Measurements from ENCODE around the gene PLS1. TPM values are rescaled to one million over a fixed set of nuclear protein-coding genes. Genes with fewer than 3 reads are reported as not detected.

Gene PLS1
- polyA plus RNA-seq, 4 donors: 26.0 to 33.6 (median 31.2) TPM

GRCh38 chr3:142636664-142637063, 40.5 kb downstream of the PLS1 start:
- no peak for DNase-seq (ENCODE audit: low read depth in 4 of 4, low spot score in 3 of 4)

DNA sequence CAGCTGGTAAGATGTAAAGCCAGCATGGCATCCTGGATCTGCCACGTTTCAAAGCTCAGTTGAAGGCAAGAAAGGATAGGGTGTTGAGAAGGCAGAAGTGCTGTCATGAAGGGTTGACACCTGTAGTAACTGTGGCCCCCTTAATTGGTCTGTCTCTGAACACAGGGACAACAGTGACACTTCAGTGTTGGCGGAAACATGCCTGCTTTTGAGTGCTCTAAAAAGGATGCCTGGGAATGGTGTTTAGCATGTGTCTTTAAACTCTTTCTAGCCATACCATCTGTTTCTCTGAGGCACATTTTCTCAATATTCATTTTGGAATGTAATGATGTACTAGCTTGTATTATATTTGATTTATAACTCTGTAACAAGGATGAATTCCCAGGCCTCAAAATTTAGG, 42.1 kb downstream of the PLS1 start:
- DNase-seq (ENCODE audit: low read depth in 4 of 4, low spot score in 3 of 4): no peak

DNA sequence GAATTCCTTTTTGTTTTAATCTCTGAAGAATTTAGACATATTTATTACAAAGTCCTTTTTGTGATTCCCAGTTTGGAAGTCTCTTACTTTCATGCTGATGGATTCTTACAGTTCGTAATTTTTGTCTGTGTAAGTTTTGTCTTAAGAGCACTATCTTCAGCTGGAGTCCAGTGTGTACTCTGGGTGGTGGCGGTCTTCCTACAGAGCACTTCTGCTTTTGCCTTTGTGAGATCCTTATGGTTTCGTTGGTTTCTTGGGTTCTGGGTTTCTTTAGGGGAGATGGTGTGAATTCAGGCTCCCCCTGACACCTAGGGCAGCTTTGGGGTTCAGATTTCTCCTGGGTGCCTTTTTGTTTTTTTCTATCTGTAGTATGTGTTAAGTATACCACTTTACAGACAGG, 45.3 kb downstream of the PLS1 start:
- no peak for DNase-seq (ENCODE audit: low read depth in 4 of 4, low spot score in 3 of 4)

DNA sequence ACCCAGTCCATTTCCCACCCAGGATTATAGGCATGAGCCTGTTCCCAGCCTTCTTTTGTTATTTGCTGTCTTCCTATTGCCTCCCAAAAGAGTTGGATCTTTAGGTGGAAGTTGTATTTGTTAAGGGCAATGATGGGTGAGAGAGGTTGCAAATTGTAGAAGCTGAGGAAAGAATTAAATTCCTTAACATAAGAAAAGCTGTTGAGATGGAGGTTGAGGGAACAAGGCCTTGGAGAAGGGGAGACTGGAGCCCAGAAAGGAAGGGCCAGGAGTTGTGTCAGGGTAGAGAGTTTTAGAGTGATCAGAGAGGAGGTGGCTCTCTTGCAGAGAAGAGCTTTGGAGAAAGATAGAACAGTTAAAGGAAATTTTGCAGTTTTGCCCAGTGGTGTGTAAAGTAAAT, 46.8 kb downstream of the PLS1 start:
- no peak for DNase-seq (ENCODE audit: low read depth in 4 of 4, low spot score in 3 of 4)

DNA sequence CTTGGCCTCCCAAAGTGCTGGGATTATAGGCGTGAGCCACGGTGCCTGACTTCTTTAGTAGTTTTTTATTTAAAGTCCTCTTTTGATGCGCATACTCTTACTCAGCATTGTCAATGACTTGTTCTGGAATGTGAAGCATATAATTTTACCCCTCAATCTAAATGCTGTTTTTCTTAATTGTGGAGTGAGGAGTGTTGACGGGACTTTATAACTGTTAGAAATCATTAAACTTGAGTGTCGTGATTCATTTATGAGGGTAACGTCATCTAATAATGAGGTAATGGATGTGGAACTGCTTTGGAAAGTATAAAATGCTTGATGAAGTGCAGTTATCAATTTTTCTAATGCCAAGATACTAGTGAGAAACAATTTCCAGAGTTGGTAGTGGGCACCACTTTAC, 48.3 kb downstream of the PLS1 start:
- DNase-seq (ENCODE audit: low read depth in 4 of 4, low spot score in 3 of 4): no peak

GRCh38 chr3:142645236-142645793, 49.1 kb downstream of the PLS1 start:
- no peak for DNase-seq (ENCODE audit: low read depth in 4 of 4, low spot score in 3 of 4)

DNA sequence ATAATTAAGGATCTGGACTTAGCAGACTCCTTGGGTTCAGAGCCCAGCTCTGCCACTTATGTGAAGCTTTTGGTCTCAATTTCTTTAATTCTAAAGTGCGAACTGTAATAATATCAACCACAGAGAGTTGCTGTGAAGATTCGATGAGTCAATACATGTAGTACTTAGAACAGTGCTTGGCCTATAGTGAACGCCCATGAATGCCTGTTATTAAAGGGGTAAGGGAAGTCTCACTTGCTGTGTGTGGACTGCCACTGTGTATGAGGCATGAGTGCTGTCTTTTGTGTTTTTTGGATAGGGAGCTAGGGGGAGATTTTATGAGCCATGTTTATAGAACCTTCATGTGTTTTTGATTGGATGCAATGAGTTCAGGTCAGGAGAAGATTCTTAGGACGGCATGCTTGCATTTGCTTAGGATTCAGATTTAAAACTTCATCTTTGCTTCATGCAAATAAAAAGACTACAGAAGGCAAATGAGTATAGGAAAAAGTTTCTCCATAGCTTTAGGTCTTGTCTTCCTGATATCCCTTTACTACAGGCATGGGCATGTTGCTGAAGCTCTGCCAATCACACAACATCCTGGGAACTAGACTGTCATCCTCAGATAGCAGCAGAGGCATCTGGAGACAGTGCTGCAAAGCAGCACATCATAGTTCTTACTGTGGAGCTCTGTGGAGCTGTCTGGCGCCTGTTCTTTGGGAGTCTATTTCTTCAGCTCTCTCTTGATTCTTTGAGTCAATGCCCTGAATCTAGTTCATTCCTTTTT, 50.0 kb downstream of the PLS1 start:
- no peak for DNase-seq (ENCODE audit: low read depth in 4 of 4, low spot score in 3 of 4)

- no peak for DNase-seq (ENCODE audit: low read depth in 4 of 4, low spot score in 3 of 4)
These were observed 51.7 kb downstream of the PLS1 start for GRCh38 chr3:142647856-142648255.

GRCh38 chr3:142648950-142649349, 52.8 kb downstream of the PLS1 start:
- no peak for DNase-seq (ENCODE audit: low read depth in 4 of 4, low spot score in 3 of 4)

DNA sequence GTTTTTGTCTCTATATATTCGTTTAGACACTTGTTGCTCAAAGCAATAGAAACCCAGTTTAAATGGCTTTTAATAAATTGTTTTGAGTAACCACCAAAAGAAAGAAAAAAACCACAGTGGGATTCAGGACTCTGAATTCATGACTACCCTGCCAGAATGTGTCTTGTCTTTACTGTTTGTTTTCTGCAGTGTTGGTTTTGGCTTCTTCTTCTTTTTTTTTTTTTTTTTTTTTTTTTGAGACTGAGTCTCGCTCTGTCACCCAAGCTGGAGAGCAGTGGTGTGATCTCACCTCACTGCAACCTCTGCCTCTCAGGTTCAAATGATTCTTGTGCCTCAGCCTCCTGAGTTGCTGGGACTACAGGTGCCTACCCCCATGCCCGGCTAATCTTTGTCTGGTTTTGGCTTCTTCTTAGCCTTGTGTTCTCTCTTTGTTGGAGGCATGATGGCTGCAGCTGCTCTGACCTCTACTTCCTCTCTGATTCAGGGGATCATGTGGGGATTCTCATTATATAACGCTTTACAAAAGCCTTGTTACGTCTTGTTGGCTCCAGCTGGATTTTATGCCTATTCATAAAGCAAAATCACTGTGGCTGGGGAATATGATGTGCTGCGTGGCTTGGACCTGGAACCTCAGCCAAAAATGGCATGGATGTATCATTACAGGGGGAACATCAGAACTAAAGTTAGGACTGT, 54.0 kb downstream of the PLS1 start:
- no peak for DNase-seq (ENCODE audit: low read depth in 4 of 4, low spot score in 3 of 4)

- no peak for DNase-seq (ENCODE audit: low read depth in 4 of 4, low spot score in 3 of 4)
These were observed 55.5 kb downstream of the PLS1 start for GRCh38 chr3:142651711-142652110.

- DNase-seq (ENCODE audit: low read depth in 4 of 4, low spot score in 3 of 4): no peak
These were observed 56.7 kb downstream of the PLS1 start for GRCh38 chr3:142652826-142653292.

GRCh38 chr3:142656575-142656974, 60.4 kb downstream of the PLS1 start:
- DNase-seq (ENCODE audit: low read depth in 4 of 4, low spot score in 3 of 4): no peak

- no peak for DNase-seq (ENCODE audit: low read depth in 4 of 4, low spot score in 3 of 4)
These were observed 60.8 kb downstream of the PLS1 start for GRCh38 chr3:142657033-142657432.

DNA sequence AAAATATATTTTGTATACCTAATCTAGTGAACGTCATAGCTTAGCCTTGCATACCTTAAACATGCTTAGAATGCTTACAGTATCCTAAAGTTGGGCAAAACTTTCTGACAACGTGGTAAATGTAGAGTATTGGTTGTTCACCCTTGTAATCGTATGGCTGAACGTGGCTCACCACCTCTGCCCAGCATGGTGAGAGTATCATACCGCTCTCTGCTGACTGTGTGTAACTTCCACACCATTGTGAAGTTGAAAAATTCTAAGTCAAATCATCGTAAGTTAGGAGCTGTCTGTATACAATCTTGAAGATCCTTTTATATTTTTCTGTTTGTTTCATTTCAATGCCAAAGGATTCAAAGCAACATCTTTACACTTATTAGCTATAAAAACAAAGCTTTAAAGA, 64.2 kb downstream of the PLS1 start:
- DNase-seq (ENCODE audit: low read depth in 4 of 4, low spot score in 3 of 4): no peak

GRCh38 chr3:142660893-142661292, 64.7 kb downstream of the PLS1 start:
- DNase-seq (ENCODE audit: low read depth in 4 of 4, low spot score in 3 of 4): no peak

GRCh38 chr3:142663865-142664264, 67.7 kb downstream of the PLS1 start:
- no peak for DNase-seq (ENCODE audit: low read depth in 4 of 4, low spot score in 3 of 4)

DNA sequence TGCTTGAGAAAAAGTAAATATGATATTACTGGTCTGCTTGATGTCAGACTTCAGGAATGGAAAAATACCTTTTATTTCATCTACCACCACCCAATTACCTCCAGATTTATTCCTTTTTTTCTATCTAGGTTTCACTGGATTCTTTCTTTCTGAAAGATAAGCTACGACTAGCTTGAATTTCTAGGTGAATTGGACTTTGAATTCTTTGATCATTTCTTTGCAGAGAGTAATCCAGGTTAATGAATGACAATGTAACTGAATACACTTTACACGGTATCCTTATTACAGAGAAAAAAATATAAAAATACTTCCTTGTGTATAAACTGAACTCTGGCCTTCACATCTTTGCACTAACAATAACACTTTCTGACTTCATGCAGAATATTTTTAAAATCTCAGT, 68.1 kb downstream of the PLS1 start:
- no peak for DNase-seq (ENCODE audit: low read depth in 4 of 4, low spot score in 3 of 4)

DNA sequence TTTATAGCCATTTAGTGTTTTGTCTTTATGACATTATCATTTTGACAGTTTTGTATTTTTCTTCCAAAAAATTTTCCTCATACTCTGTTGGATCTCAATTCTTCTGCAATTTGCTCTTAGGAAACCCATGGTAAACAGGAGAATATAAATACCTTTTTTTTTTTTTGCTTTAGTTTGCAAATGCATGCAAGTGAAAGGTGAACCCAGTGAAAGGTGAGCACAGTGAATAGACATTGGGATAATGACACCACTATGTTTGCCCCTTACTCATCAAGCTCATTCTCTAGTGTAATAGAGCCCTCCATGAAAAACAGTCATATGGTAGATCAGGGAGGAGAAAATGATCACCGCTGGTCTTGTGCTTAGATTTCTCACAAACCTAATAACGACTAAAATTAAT, 68.6 kb downstream of the PLS1 start:
- DNase-seq (ENCODE audit: low read depth in 4 of 4, low spot score in 3 of 4): no peak

- DNase-seq (ENCODE audit: low read depth in 4 of 4, low spot score in 3 of 4): no peak
These were observed 73.9 kb downstream of the PLS1 start for GRCh38 chr3:142670120-142670519.

DNA sequence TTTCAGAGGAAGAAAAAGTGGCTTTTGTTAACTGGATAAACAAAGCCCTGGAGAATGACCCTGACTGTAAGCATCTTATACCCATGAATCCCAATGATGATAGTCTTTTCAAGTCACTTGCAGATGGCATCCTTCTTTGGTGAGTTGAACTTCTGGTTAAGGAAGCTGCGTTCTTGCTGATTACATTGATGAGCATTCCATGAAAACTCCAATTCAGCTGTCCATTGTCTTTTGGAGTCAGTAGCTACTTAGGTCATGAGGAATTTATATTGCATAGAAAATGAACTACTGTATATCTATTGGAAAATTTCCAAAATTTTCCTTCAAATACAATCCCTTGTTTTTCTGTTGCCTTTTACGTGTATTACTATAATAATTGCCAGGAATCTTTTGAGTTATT, 80.0 kb downstream of the PLS1 start:
- no peak for DNase-seq (ENCODE audit: low read depth in 4 of 4, low spot score in 3 of 4)

DNA sequence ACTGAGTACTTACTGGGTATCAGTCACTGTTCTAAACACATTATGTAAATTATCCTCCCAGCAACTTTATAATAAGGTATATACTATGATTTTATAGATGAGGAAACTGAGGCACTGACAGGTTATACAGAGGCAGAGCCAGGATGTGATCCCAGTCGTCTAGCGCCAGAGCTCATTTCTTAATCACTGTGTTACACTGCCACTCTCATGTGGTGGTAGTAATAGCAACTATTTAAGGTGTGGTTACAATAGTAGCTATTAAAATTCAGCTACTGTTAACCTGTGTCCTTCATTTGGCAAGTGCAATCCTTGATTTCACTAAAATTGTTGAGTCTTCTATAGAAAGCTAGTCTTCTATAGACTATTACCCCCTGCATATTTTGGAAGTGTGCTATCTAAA, 84.5 kb downstream of the PLS1 start:
- no peak for DNase-seq (ENCODE audit: low read depth in 4 of 4, low spot score in 3 of 4)
